Esophagus squamous epithelium (tissue), 4 donors: Measurements from ENCODE around the gene UBE2E1.

ENCODE experiments used
- POLR2A ChIP-seq, 4 donors: fragments of 450-650 bp; IDR thresholded peaks; one replicate each; pipeline ENCODE4 v1.6.1; 2017; ENCODE audit warnings: antibody characterized with exemption in 4 of 4, mild to moderate bottlenecking in 4 of 4, moderate library complexity in 3 of 4
- TF ChIP-seq, protein P1 (sequence below), 6 experiments: fragments of 450-650 bp in 4 of 6; fragments of 200-600 bp in 2 of 6; sonication (generic) in 2 of 6; IDR thresholded peaks; one replicate each; pipeline ENCODE4 v1.5.1; 2016 to 2019; ENCODE audit warnings: antibody characterized with exemption in 6 of 6, mild to moderate bottlenecking in 4 of 6, moderate library complexity in 4 of 6

DNA sequence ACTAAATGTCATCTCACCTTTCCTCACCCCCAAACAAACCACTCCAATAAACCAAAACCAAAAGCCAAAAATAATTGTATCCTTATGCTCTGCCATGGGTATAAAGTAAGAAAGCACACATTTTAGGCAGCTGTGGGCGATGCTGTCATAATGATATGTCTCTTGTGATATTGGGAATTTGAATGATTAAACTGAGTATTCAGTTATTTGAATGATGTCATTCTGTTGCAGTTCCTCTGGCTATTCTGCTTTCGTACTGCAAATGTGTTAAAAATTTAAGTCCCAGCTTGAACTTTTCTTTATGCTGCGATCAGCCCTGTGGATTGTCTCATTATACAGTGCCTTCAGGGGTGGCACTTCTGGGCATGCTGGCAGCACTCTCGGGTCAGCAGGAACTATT lies 128.5 kb downstream of the UBE2E1 start:
- TF ChIP-seq, protein P1, sequence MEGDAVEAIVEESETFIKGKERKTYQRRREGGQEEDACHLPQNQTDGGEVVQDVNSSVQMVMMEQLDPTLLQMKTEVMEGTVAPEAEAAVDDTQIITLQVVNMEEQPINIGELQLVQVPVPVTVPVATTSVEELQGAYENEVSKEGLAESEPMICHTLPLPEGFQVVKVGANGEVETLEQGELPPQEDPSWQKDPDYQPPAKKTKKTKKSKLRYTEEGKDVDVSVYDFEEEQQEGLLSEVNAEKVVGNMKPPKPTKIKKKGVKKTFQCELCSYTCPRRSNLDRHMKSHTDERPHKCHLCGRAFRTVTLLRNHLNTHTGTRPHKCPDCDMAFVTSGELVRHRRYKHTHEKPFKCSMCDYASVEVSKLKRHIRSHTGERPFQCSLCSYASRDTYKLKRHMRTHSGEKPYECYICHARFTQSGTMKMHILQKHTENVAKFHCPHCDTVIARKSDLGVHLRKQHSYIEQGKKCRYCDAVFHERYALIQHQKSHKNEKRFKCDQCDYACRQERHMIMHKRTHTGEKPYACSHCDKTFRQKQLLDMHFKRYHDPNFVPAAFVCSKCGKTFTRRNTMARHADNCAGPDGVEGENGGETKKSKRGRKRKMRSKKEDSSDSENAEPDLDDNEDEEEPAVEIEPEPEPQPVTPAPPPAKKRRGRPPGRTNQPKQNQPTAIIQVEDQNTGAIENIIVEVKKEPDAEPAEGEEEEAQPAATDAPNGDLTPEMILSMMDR (IDR thresholded peaks at IDR 0.05), result no peak
- no peak for TF ChIP-seq POLR2A (IDR thresholded peaks at IDR 0.05)
